ENCODE measurements around the gene FXYD6.

GRCh38 chr11:117790279-117790678, 86.2 kb downstream of the FXYD6 start:
- no peak for TF ChIP-seq CTCF (IDR thresholded peaks at IDR 0.05)
- no peak for TF ChIP-seq EP300 (IDR thresholded peaks at IDR 0.05)
- no peak for TF ChIP-seq POLR2A (IDR thresholded peaks at IDR 0.05)
- TF ChIP-seq POLR2AphosphoS5 (IDR thresholded peaks at IDR 0.05), result no peak
